ENCODE results near the gene PGC.
A peak's percentile ranks its signal among the peaks of the same experiment; 100 is the strongest.

Gene PGC

DNA sequence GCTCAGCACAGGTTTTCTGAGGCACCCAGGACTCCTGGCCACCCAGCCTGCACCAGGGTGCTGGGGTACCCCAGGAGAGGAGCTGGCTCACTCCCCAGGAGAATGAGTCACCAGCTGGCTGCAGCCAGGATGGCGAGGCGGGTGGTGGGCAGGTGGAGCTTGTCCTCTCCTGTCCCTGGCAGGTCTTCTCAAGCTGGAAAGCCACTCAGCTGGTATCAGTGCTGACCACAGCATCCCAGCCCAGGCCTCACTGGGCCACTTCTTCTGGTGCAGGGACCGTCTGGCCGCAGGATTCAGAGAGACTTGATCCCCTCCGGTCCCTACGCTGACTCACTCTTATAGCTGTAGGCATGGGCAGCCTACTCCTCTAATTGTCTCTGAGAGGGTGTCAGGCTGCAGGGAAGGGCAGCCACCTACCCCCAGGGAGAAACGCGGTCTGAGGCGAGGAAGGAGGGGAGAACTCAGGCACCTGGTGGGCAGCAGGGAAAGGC lies 34.0 kb downstream of the PGC start:
- DNase-seq = peak in 2 of 3 donors; percentile 29 to 52

DNA sequence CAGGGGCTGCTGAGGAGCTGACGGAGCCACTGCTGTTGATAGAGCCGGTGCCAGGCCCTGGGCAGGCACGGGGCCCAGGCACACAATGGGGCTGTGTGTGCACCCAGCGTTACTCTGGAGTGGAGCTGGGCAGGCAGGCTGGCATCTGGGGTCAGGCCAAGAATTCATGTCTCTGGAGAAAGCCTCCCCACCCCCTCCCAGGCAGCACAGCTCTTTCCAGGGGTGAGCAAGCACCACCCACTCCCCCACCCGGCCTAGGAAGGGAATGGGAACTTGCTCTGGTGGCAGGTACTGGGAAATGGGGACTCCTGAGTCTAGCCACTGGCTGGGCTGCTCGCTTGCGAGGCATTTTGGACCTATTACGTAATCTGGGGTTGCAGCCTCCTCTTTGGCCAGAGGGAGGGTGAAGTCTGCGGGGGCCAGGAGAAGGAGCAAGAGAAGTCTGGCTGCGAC lies 34.5 kb downstream of the PGC start:
- peak in 1 of 3 donors; percentile 43 for DNase-seq

DNA sequence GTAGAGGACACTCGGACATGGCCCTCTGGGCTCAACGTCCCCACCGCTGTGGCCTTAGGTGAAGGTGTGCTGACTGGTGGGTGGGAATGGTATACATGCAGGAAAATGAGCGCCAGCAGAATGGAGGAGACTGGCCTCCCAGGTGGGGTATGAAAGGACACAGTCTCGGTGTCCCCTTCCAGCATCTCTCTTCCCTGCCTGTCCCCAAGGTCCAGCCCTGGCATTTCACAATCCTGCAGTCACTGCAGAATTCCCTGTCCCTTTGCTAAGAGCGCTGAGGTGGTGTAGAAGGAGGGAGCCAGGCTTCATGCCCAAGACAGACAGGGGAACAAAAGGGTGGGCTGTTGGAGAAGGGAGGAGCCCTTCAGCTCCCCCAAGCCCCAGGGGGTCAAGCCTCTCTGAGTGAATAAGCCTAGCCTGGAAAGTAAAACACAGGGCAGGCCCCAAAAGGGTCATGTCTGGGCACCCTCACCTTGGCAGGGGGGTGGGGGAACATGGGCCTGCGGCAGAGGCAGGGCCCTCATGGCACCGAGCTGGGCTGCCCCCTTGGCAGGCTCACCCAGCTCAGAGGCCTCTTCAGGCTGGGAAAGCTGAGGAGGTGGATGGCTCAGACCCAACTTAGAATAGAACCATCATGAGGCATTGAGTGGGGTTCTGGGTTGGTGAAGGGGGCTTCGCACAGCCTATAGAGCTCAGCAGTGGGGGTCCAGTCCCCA lies 35.7 kb downstream of the PGC start:
- no peak for DNase-seq

DNA sequence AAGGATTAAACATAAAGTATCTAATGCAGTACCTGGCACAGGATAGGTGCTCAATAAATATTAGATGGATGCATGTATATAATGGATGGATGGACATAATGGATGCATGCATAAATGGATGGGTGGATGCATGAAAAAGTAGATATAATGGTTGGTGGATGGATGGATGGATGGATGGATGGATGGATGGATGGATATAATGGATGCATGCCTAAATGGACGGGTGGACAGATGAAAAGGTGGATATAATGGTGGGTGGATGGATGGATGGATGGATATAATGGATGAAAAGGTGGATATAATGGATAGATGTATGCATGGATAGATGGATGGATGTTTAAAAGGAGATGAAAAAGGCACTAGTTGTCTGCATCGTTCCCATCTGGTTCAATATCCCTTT lies 37.8 kb downstream of the PGC start:
- no peak for DNase-seq

DNA sequence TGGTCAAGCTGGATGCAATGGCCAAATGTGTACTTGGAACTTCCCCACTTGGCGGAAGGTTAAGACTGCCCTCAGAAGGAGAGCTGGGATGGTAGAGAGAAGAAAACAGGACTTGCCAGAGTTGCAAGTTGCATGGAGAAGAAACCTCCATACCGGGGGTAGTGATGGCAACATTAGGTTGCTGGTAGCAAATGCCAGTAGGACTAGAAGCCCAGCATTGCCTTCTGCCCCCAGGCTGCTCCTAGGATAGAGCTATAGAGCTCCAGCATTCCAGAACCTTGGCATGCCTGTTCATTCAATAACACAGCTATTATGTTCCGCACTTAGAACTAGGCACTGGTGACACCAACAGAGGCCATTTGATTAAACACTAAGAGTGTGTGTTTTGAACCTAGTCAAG lies 38.3 kb downstream of the PGC start:
- no peak for DNase-seq

DNA sequence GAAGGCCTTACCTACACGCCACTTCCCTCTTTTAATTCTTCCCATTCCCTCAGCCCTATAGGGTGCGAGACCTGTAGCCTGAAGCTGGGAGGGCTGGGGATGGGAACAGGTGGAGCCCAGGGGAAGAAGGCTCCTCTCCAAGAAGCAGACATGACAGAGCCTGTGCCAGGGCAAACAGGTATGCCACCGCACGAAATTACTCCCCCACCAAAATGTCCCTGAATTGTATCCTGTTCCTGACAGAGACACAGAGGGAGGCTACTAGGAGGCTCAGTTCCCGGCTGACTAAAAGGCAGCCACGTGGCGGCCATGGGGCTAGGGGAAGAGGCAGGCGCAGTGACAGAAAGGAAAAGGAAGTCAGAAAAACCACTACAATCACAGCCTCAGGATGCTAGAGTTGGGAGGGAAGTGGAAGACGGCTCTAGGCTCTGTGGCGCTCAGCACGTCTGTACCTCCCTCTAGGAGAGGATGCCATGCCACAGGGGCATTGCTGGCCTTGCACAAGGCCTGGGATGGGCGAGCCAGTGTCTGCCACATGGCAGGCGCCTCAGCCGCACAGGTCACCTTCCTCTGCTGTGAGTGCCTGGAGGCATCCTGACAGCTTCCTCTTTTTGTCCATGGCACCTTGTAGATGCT lies 39.5 kb downstream of the PGC start:
- DNase-seq = peak; percentile 80 to 85 (median 80)

DNA sequence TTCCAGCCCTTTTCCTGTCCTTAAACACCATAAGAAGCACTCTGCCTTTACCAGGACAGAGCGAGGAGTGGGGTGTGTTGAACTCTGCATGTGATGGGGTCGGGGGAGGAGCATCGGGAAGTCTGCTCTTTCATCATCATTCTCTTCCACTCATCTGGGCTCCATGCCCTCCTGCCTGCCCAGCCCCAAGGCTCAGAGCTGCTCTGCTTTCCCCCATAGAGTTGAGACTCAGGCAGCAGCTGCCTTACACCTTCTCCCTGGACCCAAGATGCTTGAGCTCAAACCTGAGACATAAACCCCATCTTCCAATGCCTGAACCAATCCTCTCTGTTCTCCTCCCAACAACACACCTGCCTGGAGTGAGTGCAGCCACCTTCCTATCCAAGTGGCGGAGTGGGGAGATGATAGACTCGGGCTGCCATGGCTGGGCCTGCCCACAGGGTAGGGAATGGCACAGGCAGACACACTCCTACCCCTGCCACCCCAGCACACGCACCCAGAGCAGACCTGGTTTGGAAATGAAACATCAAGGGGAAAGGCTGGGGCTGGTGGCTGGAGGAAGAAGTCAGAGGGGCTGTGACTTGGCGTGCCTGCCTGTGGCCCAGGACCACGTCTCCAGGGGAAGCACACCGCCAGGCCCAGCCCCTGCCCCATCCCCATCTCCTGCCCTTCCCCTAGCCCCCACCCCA lies 40.2 kb downstream of the PGC start:
- peak; percentile 82 to 87 (median 84) for DNase-seq

DNA sequence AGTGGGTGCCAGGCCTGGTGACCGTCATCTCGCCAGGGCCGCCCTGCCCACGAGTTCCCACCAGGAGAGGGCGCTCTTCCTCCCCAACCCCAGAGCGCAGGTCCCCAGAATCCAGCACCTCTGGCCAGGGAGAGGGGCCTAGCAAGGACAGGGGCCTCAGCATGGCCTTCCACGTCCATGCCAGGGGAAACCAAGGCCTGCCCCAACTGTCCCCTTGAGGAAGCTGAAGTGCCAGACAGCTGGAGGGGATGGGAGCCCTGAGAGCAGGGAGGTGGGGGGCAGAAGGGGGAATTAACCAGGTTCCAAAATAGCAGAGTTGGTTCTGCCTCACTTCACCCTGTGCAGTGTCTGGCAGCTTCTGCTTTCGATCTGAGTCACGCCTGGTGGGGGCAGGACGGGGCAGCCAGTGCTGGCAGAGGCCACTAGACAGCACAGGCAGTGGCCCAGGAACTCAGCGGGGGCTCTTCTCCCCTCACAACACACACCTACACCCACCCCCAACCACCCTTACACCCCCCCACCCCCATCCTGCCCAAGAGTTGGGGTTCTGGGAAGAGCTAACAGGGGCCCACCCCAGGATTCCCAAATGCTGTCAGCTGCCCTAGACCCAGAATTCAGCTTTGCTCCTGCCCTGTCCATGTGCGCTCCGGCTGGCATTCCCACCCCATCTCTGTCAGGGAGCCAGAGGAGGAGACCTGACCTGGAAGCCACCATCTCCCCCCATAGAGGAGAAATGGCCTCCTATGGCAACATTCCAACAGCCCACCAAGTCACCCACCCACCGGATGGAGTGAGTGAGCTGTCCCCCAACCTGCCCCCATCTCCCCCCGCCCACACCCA lies 41.0 kb downstream of the PGC start:
- peak; percentile 93 to 94 (median 94) for DNase-seq

DNA sequence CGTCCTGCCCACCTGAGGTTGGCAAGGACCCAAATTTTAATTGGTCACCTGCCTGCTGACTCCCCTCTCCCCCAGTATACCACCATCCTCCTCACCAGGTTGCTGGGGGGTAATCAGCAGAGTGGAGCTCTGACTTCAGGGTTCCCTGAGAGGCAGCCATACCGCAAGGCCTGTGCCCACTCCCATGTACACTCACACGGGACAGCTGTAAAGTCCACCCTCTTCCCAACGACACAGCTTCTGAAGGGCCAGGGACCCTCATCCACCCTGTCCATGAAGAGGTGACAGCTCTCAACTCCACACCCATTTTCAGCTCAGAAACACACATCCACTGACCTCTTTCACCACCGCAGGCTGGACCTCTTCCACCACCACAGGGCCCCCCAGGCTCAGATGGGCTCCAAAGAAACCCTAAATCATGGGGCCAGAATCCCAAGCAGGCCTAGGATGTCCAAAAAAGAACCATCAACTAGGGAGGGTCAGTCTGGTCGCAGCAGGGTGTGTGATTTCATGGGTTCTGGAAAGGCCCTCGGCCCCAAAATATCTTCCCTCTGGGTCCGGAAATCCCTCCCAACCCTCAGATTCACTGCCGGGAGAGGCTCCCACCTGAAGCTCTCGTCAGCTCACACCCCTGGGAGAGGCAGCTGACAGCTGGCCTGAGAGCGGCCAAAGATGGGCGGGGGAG lies 41.7 kb downstream of the PGC start:
- DNase-seq = no peak

DNA sequence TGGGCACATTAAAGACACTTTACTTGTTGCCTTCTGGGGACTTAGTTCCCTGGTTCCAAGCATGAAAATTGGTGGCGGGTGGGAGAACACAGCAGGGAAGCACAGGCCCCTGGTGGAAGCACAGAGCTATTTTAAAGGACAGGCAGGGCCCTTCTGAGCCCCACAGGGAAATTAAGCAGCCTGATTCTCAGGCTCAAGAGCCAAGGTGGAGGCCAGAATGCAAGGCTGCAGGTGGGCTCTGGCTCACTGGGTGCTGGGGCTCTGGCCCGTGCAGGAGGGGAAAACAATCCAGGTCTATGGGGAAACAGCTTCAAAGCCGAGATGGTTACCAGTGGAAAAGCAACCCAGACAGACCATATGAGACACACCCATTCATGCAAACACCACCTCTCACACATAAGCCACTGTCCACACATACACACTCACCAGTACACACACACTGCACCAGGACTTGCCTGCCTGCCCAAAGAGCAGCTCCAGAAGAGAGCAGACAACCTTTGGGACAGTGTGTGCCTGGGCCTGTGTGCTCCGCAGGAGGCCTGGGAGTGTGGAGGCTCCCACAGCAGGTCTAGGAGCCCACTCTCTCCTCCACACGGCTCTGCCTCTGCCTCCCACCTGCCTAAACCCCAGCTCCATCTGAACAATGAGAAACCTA lies 42.4 kb downstream of the PGC start:
- no peak for DNase-seq

DNA sequence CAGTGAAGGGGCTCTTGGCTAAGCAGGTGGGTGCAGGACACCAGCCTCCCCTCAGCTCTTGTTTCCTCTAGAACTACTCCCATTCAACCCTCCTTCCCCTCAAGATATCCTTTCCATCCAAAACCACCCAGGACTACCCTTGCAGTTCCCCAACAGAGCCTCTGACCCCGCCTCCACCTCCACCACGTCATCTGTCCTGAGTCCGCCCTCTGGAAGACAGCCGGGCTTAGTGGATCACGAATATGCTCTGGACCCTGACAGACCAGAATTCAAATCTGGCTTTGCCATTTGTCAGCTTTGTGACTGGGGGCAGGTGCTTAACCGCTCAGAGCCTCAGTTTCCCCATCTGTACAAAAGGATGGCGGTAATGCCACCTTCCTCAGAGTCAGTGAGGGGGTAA lies 43.2 kb downstream of the PGC start:
- no peak for DNase-seq

DNA sequence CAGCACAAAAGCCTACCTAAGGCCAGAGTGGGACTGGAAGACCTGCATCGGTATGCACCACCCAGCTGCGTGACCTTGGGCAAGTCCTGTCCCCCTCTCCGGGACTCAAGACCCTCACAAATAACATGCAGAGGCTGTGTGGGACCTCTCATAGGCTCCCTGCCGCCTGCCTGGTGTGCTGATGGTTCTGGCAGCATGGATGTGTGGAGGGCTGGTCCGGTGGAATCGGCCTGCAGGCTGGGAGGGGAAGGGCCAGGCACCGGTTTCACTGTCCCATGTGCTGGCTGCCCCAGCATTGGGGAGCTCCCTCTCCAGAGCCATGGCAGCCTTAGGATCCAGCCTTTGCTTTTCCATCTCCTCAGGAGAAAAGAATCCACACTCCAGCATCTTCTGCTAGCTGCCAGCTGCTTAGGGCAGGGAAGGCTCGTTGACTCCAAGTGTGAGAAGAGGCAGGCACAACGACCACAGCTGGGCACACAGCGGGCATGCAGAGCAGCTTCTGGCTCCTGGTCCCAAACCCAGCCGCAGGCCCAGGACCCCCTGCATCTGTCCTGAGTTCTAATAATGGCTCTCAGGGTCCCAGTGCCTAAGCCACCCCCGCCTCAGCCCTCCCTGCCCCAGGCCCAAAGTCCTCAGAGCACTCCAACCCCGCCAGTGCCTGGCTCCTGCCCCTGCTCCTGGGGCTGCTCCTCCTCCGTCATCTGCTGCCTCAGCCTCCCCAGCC lies 44.3 kb downstream of the PGC start:
- no peak for DNase-seq

DNA sequence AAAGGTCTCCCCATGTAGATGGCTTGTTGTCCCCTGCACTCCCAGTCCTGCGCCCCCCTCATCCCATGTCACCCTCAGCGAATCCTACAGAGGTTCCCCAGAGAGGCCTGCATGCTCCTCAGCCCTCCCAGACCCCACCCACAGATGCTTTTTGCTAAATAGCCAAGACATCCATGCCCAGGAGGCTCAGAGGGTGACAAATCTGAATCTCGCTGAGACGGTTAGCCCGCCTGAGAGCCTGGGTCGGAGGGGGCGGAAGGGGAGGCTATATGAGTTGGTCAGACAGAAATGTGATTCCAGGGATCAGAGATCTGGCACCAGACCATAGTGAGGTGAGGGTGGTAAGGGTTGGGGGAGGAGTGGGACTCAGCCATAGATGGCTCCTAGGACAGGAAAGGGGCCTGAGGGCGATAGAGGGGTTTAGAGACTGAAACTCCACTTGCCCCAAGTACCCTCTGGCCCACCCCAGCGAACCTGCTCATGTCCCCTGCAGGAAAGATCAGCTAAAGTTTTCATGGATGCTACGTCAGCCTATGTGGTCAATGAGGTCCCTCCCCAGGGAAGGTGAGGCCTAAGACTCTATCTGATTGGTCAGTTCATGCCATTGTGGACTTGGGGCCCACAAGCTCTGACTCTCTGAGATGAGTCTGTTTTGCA lies 45.0 kb downstream of the PGC start:
- DNase-seq = no peak

DNA sequence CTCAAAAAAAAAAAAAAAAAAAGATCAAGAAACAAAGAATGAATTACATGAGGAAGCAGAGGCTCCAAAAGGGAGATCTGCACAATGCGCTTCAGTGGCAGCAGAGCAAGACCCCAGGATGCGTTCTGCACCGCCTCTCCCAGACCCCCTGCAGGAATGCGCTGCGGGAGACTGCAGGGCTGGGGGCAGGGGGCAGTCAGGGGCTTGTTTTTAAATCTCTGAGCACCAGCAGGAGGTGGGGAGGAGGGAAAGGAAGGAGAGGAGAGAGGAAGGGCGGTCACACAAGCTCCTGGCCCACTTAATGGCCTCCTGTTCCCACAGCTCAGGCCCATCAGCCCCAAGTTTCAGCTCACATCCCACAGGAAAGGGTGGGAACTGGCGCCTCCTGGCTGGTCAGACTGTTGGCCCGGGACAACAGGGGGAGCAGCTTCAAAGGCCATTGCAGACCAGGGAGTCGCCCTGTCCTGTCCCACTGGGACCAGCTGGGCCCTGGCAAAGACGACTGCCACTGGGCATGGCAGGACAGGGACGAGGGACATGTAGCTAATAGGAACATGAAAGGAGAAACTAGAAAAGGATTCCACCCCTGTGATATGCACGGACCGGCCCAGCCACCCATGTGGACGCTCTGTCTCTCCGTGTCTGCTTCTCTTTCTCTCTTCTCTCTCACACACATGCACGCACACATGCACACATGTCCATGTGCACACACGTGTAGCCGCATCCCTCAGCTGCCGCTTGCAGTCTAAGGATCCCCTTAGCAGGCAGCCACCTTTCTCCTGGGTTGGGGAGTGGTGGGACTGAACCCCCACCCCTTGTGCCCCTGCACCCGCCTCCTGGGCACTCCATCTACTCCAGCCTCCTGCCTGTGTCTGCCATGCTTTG lies 46.5 kb downstream of the PGC start:
- DNase-seq = no peak

DNA sequence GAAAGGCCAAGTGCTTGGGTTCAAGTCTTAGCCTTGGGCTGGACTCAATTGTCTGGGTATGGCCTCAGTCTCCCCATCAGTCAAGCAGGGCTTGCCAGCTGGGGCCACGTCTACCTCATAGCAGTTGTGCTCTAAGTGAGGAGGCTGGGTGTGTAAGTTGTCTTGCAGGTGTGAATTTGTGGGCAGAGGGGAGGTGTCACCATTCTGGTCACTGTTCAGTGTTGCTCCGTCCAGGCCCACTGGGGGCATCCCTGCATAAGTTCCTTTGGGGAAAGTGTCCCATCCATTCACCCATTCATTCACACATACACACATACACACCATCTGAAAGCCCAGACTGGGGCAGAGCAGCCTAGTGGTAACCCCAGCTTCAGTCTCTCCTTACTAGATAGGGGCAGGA lies 48.1 kb downstream of the PGC start:
- no peak for DNase-seq

DNA sequence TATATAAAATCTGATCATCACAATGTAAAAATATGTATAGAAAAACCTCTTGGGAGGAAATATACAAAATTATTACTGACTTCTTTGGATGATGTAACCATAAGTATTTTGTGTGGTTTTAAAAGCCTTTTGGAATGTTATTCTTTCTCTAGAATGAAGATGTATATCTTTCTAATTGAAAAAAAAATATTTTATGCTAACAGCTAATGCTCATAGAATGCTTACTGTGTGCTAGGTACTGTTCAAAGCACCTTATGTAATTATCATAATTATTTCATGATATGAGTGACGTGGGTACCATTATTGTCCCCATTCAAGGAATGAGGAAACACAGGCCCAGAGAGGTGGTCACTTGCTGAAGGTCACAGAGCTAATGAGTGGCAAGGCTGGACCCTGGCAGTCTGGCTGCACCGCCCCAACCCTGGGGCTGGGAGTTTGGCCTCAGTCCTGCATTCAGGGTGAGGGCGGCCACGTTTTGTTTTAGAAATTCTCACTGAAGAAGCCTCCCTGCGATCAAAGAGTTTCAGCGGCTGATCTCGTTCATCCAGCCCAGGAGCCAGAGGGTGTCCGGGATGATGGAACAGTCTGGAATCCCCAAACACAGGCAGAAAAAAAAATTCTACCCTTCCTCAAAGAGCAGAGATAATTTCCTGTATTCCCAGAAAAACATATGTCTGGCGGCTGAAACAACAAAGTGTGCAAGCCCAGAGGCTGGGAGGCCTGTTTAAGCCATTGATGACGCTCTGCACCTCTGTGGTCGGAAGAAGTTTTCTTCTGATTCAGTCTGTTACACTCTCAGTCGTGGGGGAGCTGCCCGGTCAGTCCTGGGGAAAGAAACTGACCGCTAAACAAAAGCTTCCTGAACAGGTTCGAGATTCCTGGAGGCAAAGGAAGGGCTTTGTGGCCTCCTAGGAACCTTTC lies 49.1 kb downstream of the PGC start:
- no peak for DNase-seq

DNA sequence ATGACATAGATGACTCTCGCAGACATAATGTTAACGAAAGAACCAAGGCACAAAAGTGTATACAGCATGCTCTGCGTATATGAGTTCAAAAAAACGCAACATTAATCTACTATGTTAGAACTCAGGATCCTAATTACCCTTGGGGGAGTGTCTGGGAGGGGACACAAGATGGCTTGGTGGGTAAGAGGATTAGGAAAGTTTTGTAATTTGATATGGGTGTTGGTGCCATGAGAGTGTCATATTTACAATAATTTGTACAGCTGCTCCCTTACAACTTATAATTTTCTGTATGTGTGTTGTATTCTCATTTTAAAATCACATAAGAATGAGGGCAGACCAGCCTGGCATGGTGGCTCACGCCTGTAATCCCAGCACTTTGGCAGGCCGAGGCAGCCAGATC lies 50.4 kb downstream of the PGC start:
- DNase-seq = no peak

DNA sequence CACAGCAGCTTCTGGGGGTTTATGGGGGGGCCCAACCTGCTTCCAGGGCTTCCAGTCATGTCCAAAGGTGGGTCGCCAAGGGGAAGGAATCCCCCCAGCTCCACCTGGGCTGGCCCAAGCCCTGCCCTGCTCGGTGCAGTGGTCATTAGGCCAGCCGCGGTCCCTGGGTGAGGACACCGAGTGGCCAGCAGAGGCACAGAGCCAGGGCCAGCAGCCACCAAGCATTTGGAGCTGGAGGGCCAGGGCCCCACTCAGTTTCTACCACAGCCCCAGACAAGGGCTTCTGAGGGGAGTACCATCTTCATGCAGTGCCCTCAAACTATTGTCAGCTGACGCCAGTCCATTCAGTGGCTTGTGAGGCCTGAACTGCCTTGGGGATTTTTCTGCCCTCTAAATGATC lies 51.4 kb downstream of the PGC start:
- DNase-seq = no peak

All from suppressor macrophage treated with lipopolysaccharide for 1 hour (primary cell).